ENCODE results near the gene CYYR1.
"Not testable (repeated sequence)": the region's sequence is repeated elsewhere in the genome, so short reads cannot be mapped to it uniquely, and the experiment has no call there.

CYYR1 gene

DNA sequence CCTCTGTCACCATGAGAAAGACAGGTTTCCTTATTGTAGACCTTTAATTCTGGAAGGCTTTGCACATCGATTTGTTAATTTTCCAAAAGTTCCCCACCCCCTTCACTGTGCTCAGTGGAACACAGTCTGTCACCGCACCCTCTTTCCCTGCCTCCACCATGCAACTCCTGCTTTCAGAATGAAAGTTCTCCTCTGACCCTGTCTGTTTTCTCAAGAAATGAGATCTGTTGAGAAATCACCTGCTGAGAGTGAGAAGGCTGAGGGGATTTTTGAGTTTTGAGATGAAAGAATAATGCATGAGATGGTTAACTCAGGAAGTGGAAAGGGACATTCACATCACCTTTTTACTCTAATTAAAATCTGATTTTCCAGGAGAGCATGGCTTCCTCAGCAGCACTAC lies 99.6 kb downstream of the CYYR1 start:
- DNase-seq, result no peak

DNA sequence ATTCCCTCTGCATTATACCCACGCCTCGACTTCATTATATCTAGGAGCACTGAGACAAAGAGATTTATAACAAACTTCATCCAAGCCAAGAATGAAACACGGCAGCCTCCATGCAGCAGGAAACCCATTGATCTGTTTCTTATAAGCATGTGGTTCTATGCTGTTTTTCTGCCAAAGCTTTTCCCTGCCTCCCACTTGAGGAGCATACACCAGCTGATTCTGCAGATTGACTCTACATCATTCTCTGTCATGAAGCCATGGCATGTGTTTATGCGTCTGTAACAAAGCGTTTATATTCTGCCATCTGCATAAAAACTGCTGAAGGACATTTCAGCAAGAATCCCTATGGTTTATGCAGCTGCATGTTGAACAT lies 102.0 kb downstream of the CYYR1 start:
- DNase-seq, result no peak

DNA sequence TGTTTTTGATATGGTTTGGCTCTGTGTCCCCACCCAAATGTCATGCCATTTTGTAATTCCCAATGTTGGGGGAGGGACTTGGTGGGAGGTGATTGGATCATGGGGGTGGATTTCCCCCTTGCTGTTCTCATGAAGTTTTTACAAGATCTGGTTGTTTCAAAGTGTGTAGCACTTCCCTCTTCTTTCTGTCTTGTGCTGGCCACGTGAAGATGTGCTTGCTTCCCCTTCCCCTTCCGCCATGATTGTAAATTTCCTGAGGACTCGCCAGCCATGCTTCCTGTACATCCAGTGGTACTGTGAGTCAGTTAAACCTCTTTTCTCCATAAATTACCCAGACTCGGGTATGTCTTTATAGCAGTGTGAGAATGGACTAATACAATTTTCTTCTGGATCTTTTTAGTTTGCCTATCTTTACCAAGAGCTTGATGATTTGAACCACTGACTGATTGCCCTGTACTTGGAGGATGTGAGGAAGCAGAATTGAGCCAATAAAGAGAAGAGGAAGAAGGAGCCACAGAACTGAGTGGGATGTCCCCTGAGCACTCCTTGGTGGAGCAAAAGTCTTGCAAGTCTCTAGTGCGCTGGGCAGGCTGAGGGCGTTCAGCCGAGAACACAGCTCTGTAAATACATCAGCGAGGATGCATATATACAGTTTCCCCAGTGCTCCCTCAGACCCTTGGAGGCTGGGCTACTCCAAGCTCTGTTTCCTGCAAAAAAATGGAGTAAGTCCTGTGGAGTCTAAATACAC lies 102.6 kb downstream of the CYYR1 start:
- no peak for DNase-seq

DNA sequence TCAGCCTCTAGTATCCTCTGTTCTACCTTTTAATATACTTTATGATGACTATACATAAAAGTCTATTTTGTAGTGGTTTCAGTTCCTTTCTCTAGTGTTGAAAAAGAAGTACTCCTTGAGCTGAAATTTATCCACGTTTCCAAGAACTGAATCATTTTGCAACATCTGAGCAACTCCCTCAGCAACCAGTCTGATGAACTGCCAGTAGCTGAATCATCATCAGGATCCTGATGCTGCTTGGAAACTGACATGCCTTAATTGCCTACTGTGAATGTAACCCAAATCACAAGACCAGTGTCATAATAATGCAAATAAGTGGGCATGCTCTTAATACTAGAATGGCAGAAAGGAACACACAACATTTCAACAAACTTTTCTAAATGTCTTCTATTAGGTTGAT lies 103.3 kb downstream of the CYYR1 start:
- DNase-seq, result no peak

DNA sequence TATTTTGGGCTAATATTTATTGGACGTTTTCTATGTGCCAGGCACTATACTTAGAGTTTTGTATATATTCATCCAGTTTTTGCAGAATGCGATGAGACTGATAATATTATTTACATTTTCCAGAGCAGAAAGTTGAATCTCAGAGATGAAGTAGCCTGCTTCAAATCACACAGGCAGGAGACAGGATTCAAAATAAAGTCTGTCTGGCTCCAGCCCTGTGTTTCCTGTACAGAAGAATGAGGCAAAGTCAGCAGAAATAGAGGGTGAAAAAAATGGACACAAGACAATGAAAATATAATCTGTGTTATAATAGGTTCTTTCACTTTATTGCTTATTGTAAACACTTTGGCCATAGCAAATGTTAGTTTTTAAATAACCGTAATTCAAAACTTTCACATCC lies 107.2 kb downstream of the CYYR1 start:
- DNase-seq, result no peak

DNA sequence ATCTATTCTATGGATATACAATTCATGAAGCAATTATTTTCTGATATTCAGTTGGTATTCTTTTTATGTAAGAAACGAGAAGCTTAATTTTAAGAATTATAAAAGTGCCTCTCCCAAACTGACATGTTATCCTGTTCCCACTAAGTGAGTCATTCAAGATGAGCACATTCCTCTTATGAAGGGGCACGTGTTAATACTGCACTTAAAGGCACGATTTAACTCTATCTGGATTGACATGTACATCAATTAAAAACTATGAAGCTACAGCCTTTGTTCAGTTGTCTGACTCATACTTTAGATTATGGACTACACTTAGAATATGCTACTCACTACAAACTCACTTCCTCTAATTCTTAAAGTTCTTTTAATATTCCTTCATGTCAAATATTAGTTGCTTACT lies 111.6 kb downstream of the CYYR1 start:
- DNase-seq, result no peak

DNA sequence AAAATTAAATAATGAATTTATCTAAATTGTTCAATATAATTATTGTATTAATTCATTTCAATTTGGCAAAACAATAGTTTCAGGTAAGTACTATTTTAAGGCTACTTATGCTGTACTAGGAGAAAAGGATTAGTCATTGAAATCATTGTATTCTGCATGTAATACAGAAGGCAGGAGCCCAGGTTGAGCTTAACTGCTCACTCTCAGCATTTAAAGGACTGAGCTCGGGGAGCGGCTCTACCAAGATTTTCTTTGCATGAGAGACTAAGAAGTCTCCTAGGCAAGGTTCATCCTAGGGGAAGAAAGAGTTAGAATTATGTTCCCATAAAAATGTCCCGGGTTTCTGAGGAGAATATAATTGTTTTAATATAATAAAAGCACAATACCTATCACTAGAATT lies 112.5 kb downstream of the CYYR1 start:
- DNase-seq, result no peak

DNA sequence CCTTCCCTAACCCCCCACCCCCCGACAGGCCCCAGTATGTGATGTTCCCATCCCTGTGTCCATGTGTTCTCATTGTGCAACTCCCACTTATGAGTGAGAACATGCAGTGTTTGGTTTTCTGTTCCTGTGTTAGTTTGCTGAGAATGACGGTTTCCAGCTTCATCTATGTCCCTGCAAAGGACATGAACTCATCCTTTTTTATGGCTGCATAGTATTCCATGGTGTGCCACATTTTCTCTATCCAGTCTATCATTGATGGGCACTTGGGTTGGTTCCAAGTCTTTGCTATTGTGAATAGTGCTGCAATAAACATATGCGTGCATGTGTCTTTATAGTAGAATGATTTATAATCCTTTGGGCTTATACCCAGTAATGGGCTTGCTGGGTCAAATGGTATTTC lies 114.2 kb downstream of the CYYR1 start:
- DNase-seq, result not testable (repeated sequence)

DNA sequence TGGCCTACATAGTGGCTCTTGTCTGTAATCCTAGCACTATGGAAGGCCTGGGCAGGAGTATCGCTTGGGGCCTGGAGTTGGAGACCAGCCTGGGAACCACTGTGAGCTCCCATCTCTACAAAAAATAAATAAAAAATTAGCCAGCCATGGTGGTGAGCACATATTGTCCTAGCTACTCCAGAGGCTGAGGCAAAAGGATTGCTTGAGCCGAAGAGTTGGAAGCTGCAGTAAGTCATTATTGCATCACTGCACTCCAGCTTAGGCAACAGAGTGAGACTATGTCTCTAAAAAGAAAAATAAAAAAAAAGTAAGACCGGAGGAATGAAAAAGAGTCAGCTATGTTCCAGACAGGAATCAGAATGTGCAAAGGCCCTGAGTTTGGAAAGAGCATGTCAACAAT lies 115.3 kb downstream of the CYYR1 start:
- DNase-seq, result no peak

DNA sequence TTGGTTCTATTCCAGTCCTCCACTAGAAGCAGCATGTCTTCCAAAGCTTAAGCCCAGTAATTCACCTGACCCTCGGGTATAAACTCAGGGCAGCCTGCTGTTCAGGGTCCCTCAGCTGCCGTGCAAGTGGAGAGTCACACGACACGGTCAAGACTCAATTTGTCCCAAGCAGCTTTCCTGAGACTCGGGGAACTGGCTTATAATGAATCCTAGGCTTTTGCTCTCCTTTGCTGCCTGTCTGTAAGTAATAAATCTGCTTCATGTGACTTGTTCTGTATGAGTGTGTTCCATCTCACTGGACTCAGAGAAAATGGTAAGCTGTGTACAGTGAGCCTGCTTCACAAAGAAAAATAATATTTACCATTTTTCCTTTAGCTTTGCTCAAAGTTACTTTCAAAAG lies 119.8 kb downstream of the CYYR1 start:
- no peak for DNase-seq

DNA sequence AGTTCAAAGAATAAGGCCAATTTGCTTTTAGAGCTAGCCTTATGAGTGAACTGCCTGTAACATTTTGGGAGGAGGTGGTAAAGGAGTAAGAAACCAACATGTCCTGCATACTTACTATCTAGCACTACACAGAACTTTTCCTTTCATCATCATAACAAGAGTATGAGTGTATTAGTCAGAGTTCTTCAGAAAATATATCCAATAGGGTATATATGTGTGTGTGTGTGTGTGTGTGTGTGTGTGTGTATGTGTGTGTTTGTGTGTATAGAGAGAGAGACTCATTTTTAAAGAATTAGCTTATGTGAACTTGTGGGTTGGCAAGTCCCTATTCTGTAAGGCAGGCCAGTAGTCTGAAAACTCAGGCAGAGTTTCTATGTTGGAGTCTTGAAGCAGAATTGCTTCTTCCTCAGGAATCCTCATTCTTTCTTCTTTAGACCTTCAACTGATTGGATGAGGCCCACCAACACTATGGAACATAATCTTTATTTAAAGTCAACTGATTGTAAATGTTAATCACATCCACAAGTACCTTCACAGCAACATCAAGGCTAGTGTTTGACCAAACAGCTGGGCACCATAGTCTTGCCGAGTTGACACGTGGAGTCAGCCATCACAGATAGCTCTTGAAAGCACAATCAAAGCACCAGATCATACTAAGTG lies 121.9 kb downstream of the CYYR1 start:
- DNase-seq, result no peak

DNA sequence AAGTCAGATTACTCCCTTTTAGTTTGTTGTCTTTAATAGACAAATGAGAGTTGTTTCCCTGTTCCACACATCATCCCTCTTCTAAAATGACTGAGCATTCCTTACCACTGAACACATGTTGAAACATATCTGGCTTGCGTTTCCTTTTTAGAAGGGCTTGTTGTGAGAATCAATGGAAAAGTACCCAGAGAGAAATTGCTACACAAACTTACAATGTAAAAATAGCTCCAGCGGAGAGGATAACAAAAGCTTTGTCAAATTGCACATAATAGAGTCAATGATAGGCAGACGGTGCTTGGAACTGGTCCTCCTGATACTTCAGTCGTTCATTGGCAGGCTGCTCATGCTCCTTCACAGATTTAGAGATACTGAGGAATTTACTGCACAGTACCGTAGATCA lies 123.9 kb downstream of the CYYR1 start:
- no peak for DNase-seq

DNA sequence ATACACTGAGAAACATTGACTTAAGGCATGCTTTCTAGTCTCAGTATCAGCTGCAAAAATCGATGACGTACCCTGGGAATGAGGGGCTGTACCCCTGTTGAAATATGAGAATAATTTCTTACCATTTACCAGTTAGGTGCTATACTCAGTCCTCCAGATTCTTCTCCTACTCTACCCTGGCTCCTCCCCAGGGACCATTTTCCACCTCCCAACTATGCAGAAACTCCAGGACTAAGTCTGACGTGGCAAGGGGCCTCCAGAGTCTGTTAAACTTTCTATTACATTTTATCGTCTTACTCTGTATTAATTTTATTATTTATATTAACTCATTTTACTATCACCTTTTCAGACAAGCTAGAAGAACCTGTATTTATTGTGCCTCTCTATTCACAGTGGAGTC lies 124.3 kb downstream of the CYYR1 start:
- no peak for DNase-seq

DNA sequence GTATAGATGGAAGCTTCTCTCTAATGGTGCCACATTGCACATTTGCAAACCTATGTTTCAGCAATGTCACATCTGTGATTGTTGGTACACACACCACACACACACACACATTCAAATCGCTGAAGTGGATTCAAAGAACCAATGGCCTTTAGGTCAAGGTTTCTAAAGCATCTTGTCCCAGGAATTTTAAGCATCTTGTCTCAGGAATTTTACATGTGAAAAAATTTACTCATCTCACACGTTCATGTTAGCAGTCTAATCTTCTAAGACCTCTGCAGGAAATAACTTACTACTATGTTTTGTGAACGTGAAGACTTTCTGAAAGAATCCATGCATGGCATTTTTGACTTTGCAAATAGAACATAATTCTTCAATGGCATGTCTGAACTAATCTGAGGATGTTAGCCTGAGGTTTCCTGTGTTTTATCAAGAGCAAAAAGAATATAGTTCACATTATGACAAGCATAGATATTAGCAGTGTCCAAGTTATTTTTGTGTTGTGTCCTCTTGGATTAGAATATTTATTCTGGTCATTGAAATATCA lies 125.1 kb downstream of the CYYR1 start:
- no peak for DNase-seq

DNA sequence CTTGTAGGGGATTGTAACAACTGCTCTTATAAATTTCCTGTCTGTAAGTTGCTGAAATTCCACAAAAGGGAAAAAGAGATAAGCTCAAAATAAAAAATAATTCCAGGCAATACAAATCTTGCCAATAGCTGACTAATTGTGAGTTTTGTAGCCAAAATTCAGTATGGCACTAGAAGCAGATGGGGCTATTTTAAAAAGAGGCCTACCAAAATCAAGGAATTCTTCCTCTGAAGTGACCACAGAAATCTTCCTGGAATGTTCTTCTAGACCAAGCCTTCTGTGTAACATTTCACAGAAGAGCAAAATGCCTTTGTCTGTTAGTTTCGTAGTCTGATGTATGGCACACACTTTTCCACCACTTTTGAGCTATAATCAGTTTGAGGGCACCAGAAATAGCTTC lies 127.6 kb downstream of the CYYR1 start:
- DNase-seq, result no peak

DNA sequence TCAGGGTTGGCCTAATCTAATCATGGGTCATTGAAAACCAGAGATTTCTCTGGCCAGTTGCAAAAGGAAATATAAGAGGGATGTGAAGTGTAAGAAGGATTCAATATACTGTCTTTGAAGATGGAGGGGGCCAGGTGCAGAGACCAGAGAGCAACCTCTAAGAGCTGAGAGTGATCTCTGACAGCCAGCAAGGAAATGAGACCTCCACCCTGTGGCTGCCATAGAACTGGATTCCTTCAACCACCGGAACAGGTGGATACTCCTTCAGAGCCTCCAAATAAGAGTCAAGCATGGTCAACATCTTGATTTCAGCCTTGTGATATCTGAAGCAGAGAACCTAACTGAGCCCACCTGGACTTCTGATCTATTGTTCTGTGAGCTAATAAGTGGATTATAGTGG lies 128.4 kb downstream of the CYYR1 start:
- no peak for DNase-seq

DNA sequence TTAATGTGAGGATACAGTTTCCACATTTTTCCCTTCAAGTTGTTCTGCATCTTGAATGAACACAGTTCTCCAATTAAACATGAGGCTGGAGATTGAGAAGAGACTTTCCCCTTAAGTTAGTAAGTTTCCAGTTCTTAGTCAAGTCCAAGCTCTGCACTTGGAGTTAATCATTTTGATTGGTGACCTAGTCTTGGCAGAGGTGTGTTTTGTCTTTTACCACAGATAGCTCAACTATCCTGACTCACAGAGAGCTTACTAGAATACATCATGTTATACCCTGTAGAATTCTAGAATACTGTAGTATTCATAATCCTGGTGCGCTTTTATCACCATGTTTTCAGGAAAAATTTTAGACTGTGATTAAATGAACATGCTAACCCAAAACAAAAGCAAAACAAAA lies 129.2 kb downstream of the CYYR1 start:
- DNase-seq, result no peak

DNA sequence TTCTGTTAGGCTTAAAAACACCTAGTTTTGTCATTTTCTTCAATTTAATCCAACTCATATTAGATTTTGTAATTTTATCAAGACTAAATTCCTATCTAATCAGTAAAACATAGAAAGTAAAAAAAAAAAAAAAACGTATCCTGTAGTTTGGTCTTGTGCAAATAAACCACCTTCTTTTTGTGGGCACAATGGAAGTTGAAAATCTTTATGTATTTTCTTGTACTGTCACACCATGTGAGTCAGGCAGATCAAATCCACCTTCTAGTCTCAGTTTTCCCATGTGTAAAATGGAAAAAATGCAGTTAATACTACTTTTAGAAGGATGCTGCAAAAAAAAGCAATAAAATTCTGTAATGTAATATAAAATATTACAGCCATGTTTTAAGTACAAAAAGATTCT lies 129.8 kb downstream of the CYYR1 start:
- no peak for DNase-seq

DNA sequence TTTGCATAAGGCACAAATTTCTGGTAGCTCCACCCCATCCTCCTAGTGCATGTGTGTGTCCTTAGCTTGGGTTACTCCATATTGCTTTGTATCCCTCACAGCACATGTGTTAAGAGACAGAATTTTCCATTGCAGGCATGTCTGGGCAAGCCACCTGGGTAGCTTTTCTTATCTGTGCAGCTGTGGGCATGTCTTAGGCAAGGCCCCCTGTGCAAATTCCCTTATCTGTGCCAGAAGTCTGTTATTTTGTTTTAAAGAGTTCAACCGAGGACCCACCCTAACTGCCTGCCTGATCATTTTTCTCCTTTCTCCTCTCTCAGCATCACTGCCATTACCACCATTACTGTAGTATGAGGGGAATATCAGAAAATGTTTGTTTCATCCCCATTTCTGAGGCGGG lies 131.9 kb downstream of the CYYR1 start:
- DNase-seq, result no peak

DNA sequence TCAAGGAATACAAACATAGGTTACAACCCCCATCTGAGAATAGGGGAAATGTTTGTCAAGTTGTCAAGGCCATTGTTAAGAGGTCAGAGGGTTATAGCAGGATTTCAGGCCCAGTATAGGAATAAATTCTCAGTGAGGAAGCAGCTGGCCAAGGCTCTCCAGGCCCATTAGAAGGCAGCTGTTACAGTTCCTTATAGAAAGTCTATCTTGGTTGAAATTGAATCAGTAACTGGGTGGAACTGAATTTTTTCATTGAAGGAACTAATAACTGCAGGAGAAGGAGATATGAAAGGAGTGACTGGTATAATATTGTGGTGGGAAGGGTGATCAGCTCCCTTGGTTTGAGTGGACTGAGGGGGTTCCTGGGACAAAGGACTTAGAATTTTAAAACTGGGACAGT lies 134.1 kb downstream of the CYYR1 start:
- DNase-seq, result no peak

DNA sequence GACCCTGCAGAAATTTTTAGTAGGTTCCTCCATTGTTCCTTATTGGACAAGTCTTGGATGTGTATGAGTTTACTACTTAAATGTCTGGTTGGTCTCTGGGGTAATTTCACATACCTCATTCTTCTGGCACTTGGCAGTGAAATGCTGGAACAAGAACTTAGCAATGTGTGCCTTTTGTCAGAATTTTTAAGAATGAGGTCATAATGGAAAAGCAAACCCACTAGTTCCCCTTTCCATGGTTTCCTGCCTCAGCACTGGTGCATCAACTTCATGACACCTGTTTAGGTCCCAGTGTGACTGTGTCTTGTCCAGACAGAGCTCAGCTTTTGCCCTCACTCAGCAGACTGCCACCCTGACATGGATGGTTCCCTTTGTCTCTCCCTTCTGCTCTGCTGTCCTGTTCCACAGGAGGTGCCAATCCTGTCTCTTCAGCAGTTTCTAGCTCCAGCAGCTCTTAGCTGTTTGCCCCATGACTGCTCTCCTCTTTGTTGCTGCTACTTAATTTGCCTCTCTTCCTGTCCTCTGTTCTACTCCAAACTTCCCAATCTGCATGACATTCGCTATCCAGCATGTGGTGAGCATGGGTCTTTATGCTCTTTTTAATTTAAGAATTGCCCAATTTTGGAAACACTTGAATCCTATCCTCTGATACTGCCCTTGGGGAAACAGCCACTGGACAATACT lies 135.6 kb downstream of the CYYR1 start:
- no peak for DNase-seq

DNA sequence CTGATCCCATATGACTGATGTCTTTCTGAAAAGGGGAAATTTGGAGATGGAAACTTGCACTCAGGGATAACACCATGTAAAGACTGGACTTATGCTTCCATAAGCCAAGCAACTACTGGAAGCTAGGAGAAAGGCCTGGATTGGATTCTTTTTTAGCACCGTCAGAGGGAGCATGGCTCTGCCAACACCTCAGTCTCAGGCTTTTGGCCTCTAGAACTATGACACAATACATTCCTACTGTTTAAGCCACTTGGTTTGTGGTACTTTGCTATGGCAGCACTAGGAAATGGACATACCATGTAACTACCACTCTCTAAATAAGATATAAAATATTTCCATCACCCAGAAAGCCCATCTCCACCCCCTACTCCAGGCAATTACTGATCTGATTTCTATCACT lies 139.7 kb downstream of the CYYR1 start:
- no peak for DNase-seq

DNA sequence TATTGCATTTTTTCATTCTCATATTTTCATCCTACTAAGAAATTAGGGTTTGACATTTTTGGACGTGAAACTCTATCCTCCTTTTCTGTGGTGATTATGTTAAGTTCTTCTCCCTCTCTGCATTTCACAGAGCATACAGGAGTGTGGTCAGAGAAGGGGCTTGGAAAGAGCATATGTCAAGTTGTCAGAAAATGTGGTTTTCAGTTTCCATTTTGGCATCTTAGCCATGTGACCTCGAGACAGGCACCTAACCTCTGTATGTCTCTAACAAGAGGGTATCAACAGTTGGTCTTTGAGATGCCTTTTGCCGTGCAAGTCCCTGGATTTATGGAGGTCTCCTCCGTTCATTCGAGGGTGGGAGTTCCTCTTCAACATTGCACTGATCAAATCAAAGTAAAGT lies 140.7 kb downstream of the CYYR1 start:
- DNase-seq, result no peak

DNA sequence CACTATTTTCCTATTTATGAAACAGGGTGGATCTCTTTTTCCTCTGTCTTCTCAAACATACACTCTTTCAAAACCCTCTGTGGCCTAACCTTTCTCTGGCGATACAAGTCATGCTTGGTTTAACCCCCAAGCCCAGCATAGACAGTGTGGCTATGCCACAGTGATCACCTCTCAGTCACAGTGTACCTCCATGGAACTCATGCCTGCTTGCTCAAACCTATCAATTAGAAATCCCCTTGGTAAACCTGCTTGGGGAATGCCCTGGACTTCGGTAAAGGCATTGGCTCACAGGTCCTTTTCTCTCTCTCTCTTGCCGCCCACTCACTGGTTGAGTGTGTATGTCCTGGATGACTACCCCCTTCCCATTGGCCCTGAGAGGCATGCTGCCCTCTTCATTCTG lies 147.5 kb downstream of the CYYR1 start:
- DNase-seq, result no peak

All from cortex of kidney (tissue), 1 donor.